ENCODE data around the gene GPR173. TPM values are rescaled to one million over a fixed set of nuclear protein-coding genes. Genes with fewer than 3 reads are reported as not detected.
A peak's percentile ranks its signal among the peaks of the same experiment; 100 is the strongest.

Gene GPR173
- total and polyA plus RNA-seq, 9 of the 15 experiments (the other 6 are each of a cell fraction or from before 2014, with no cell fraction given): 0.01 TPM; not detected in 8

DNA sequence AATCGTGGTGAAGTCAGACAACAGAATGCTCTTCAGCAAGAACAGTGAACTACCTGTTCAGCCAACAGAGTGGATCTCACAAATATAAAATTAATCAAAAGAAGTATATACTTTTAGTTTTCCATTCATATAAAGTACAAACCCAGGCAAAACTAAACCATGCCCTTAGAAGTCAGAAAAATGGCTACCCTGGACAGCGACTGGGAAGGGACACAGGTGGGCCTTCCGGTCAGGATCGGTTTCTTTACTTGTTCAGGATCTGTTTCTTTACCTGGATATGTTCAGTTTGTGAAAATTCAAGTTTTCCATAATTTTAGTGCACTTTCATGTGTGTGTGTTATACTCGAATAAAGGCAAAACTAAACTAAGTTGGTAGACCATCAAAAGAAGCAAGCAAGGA lies 12.4 kb upstream of the GPR173 start:
- no peak for DNase-seq (ENCODE audit: extremely low read depth in 1 of 4, low spot score in 3 of 4)

More for the DNA sequence above, 12.4 kb upstream of the GPR173 start:
- no peak overlapping the region for H3K4me3 ChIP-seq
- TF ChIP-seq, protein P1, sequence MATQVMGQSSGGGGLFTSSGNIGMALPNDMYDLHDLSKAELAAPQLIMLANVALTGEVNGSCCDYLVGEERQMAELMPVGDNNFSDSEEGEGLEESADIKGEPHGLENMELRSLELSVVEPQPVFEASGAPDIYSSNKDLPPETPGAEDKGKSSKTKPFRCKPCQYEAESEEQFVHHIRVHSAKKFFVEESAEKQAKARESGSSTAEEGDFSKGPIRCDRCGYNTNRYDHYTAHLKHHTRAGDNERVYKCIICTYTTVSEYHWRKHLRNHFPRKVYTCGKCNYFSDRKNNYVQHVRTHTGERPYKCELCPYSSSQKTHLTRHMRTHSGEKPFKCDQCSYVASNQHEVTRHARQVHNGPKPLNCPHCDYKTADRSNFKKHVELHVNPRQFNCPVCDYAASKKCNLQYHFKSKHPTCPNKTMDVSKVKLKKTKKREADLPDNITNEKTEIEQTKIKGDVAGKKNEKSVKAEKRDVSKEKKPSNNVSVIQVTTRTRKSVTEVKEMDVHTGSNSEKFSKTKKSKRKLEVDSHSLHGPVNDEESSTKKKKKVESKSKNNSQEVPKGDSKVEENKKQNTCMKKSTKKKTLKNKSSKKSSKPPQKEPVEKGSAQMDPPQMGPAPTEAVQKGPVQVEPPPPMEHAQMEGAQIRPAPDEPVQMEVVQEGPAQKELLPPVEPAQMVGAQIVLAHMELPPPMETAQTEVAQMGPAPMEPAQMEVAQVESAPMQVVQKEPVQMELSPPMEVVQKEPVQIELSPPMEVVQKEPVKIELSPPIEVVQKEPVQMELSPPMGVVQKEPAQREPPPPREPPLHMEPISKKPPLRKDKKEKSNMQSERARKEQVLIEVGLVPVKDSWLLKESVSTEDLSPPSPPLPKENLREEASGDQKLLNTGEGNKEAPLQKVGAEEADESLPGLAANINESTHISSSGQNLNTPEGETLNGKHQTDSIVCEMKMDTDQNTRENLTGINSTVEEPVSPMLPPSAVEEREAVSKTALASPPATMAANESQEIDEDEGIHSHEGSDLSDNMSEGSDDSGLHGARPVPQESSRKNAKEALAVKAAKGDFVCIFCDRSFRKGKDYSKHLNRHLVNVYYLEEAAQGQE (IDR thresholded peaks at IDR 0.05; ENCODE audit: borderline replicate concordance): peak; percentile 54
- TF ChIP-seq, protein P1 (CRISPR knock-in tag; IDR thresholded peaks at IDR 0.05; ENCODE audit: low read depth): no peak
- no peak for TF ChIP-seq ZKSCAN1 (IDR thresholded peaks at IDR 0.05; ENCODE audit: low read depth, low read length)
- no peak overlapping the region for H3K27ac ChIP-seq (ENCODE audit: extremely low read depth, low read depth, low read length)
- WGBS (ENCODE audit: insufficient coverage, low coverage, missing lambda C conversion rate): 0% methylated on average over 5 of the region's 5 CpGs
- H3K9me1 ChIP-seq (ENCODE audit: control insufficient read depth, insufficient read depth, low read length): no peaks in the 10 kb centered on the region
- no peak for FAIRE-seq
- BruUV-seq (replicated peaks): no TSS peak
- POLR2A ChIA-PET: no interaction called here
- no peak overlapping the region for H2AFZ ChIP-seq (ENCODE audit: low read depth, low read length)
- H3K9ac ChIP-seq (ENCODE audit: insufficient read depth in 1 of 2, low read depth in 2 of 2, low read length in 2 of 2): no peak overlapping the region
- no peaks in the 10 kb centered on the region for H3K36me3 ChIP-seq (ENCODE audit: control insufficient read depth, insufficient read depth, low read length)
- ATAC-seq: no peak
- H3K4me2 ChIP-seq (ENCODE audit: insufficient read depth, low read length): no peak overlapping the region
- no peaks in the 10 kb centered on the region for H3K9me3 ChIP-seq (replicated peaks; ENCODE audit: control insufficient read depth, insufficient read depth, low read depth, low read length)
- no peaks in the 10 kb centered on the region for H3K27me3 ChIP-seq (ENCODE audit: control insufficient read depth in 2 of 2, insufficient read depth in 2 of 2, low read length in 2 of 2)
- no peaks in the 10 kb centered on the region for H3K79me2 ChIP-seq (ENCODE audit: control insufficient read depth, insufficient read depth, low read length)
- in situ Hi-C loops (cut with MboI): no loop called here
- H3K4me1 ChIP-seq (replicated peaks in 1 of 2; ENCODE audit: control insufficient read depth in 2 of 2, insufficient read depth in 2 of 2, low read length in 2 of 2): no peaks in the 10 kb centered on the region
- CTCF ChIA-PET (ENCODE audit: low intra/inter-chr PET ratio): no interaction called here
- intact Hi-C loops (cut with micrococcal nuclease): no loop called here
- no peaks in the 10 kb centered on the region for H4K20me1 ChIP-seq (replicated peaks; ENCODE audit: control insufficient read depth, insufficient read depth, low read length)

Data from K562 (cell line).